Cardiac muscle cell (in vitro differentiated cells and primary cell): ENCODE data around the gene C2CD2L. TPM values are rescaled to one million over a fixed set of nuclear protein-coding genes. Genes with fewer than 3 reads are reported as not detected.

Experiments
- DNase-seq, 2 donors: peaks; one replicate each; pipeline versions ENCODE4 v3.0.0 to v3.0.0-alpha.2; 2010 to 2017; ENCODE audit warnings: low read depth in 1 of 2, low spot score in 1 of 2
- H3K27ac ChIP-seq: fragments of 200-600 bp; sonication (generic); 2 replicates; pipeline ENCODE4 v1.5.1; 2016
- H3K27me3 ChIP-seq: fragments of 200-600 bp; sonication (generic); 2 replicates; pipeline ENCODE4 v1.6.0; 2016; ENCODE audit warnings: control low read depth
- H3K36me3 ChIP-seq: fragments of 200-600 bp; sonication (generic); 2 replicates; pipeline ENCODE4 v1.5.1; 2016; ENCODE audit warnings: control low read depth
- H3K4me1 ChIP-seq: fragments of 200-600 bp; sonication (generic); 2 replicates; pipeline ENCODE4 v1.8.1; 2017; ENCODE audit warnings: low read depth, mild to moderate bottlenecking, mixed run types
- H3K4me3 ChIP-seq: fragments of 200-600 bp; sonication (generic); 2 replicates; pipeline ENCODE4 v1.5.1; 2016; ENCODE audit warnings: mild to moderate bottlenecking
- H3K9me3 ChIP-seq: fragments of 200-600 bp; sonication (generic); 2 replicates; pipeline ENCODE4 v1.5.1; 2017; ENCODE audit warnings: low read depth, mild to moderate bottlenecking, control low read depth
- polyA plus RNA-seq: library from polyadenylated mRNA; unstranded; fragments of >200 nt; fragmentation: Nextera tagmentation; extraction: Ambion mirVana; gene quantifications from 2 replicates; pipeline ENCODE4 v1.2.1, GENCODE V29; 2016
- total RNA-seq: library from RNA; depleted of rRNA; stranded (reverse); fragments of >200 nt; gene quantifications from 2 replicates; pipeline ENCODE4 v1.2.3, GENCODE V29; 2016
- TF ChIP-seq, protein P1 (sequence below): IDR thresholded peaks from 2 replicates; pipeline ENCODE4 v1.5.1; 2012; ENCODE audit warnings: low read depth, mild to moderate bottlenecking, low read length

The C2CD2L gene
- total and polyA plus RNA-seq, 2 experiments from 2014 or later = 11.1 to 16.4 TPM

DNA sequence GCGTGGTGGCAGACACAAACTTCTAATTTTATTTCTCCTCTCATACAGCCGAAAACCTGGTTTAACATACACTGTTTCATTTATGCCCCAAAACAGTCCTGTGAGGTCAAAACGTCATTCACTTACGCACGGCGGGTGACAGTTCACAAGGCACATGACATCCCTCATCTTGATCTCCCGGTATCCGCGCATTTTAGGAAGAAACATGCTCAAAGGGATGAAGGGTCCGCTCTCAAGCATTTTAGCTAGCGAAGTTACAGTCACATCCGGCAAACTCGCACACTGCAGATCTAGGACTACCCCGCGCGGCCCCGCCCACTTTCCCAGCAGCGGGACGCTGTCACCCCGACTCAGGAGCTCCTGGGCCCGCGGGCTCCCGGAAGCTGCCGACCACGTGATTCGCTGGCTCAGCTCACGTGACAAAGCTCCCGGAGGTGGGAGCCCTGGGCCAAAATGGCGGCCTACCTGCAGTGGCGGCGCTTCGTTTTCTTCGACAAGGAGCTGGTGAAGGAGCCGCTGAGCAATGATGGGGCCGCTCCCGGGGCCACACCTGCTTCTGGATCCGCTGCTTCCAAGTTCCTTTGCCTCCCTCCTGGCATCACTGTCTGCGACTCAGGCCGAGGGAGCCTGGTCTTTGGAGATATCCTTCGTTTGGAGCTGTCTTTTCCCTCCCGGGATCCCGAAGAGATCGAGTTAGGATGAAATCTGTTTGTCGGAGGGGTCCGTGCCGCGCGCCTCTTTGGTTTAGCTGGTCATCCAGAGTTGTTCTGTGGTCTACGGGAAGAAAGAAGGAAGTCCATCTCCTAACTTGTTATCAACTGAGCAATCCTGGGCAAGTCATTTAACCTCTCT, 39.5 kb upstream of the C2CD2L start, which contains the start of gene VPS11:
TSS of gene VPS11 (plus strand) at position 448 of the 852 bp plus-strand sequence. CDS start at position 454, 6 bp downstream.
- H3K4me1 ChIP-seq = peaks cover 3% of the 10 kb centered on the region
- DNase-seq = peak; percentile 96 to 99
- H3K9me3 ChIP-seq = no peaks in the 10 kb centered on the region
- H3K27me3 ChIP-seq = no peaks in the 10 kb centered on the region
- H3K36me3 ChIP-seq = peaks cover 21% of the 10 kb centered on the region
- peak within 1 kb of the TSS; percentile 88 for H3K4me3 ChIP-seq
- TF ChIP-seq, protein P1, sequence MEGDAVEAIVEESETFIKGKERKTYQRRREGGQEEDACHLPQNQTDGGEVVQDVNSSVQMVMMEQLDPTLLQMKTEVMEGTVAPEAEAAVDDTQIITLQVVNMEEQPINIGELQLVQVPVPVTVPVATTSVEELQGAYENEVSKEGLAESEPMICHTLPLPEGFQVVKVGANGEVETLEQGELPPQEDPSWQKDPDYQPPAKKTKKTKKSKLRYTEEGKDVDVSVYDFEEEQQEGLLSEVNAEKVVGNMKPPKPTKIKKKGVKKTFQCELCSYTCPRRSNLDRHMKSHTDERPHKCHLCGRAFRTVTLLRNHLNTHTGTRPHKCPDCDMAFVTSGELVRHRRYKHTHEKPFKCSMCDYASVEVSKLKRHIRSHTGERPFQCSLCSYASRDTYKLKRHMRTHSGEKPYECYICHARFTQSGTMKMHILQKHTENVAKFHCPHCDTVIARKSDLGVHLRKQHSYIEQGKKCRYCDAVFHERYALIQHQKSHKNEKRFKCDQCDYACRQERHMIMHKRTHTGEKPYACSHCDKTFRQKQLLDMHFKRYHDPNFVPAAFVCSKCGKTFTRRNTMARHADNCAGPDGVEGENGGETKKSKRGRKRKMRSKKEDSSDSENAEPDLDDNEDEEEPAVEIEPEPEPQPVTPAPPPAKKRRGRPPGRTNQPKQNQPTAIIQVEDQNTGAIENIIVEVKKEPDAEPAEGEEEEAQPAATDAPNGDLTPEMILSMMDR = no peak
- peak within 1 kb of the TSS; percentile 88 for H3K27ac ChIP-seq

DNA sequence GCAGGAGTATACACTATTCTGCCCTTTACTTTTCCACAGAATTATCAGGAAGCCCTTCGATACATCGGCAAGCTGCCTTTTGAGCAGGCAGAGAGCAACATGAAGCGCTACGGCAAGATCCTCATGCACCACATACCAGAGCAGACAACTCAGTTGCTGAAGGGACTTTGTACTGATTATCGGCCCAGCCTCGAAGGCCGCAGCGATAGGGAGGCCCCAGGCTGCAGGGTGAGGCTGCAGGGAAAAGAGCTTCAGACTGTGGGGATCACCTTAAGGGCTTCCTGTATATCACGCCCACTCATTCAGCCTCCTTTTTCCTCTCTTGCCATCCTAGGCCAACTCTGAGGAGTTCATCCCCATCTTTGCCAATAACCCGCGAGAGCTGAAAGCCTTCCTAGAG, 29.3 kb upstream of the C2CD2L start:
- H3K36me3 ChIP-seq = peaks cover 57% of the 10 kb centered on the region

DNA sequence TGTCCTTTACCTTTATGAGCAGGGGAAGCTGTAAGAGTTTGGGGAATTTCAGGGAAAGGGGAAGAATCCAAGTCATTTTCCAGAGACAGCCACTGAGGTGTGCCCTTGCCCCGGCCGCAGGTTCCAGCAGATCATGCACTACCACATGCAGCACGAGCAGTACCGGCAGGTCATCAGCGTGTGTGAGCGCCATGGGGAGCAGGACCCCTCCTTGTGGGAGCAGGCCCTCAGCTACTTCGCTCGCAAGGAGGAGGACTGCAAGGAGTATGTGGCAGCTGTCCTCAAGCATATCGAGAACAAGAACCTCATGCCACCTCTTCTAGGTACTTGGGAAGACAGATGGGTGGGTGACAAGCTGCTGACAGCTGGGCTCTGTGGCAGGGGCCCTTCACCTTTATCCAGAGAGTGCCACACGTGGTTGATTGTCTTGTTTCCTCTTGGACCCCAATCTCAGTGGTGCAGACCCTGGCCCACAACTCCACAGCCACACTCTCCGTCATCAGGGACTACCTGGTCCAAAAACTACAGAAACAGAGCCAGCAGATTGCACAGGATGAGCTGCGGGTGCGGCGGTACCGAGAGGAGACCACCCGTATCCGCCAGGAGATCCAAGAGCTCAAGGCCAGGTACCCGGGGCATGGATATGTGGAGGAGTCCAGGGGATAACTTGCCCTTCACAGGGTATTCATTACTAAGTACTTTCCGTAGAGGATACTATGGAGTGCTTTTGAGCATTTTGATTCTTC, 28.3 kb upstream of the C2CD2L start:
- Histone ChIP-seq H3K4me3 (no peak overlapping the region), H3K9me3 (no peaks in the 10 kb centered on the region), H3K4me1 (no peaks in the 10 kb centered on the region), H3K36me3 (peaks cover 47% of the 10 kb centered on the region), H3K27ac (no peak overlapping the region), H3K27me3 (no peaks in the 10 kb centered on the region)
- no peak for DNase-seq
- TF ChIP-seq, protein P1 = no peak

More for the DNA sequence above, 29.3 kb upstream of the C2CD2L start:
- Histone ChIP-seq H3K9me3 (no peaks in the 10 kb centered on the region), H3K4me1 (no peaks in the 10 kb centered on the region), H3K4me3 (no peak overlapping the region), H3K27ac (no peak overlapping the region), H3K27me3 (no peaks in the 10 kb centered on the region)
- TF ChIP-seq, protein P1 = no peak
- no peak for DNase-seq

DNA sequence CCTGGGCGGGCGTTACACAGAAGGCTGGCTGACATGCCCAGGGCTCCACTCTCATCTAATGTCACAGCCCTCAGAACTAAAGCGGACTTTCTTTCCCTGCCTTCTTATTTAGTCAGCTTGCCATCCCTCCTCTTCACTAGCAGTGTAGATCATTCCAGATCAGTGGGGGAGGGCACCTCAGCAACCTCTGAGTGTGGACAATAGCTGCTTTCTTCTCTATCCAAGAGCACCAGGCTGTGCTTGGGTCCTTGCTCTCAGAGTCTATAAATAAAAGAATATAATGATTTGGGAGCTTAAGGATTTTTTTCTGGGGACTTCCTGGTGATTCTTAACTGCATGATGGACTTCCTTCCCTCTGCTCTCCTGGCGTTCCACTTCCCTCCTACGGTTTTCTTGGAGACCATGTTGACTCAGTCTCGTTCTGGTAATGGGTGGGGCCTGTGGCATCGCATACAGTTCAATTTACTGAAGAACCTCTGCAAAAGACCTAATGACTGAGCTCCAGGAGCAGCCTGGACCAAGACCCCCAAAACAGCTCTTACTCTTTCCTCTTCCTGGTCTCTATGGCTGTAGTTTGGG, 25.4 kb upstream of the C2CD2L start:
- Histone ChIP-seq H3K4me3 (no peak overlapping the region), H3K4me1 (peaks cover 6% of the 10 kb centered on the region), H3K27ac (no peak overlapping the region), H3K9me3 (no peaks in the 10 kb centered on the region), H3K27me3 (no peaks in the 10 kb centered on the region), H3K36me3 (peaks cover 39% of the 10 kb centered on the region)
- no peak for DNase-seq
- TF ChIP-seq, protein P1 = no peak

DNA sequence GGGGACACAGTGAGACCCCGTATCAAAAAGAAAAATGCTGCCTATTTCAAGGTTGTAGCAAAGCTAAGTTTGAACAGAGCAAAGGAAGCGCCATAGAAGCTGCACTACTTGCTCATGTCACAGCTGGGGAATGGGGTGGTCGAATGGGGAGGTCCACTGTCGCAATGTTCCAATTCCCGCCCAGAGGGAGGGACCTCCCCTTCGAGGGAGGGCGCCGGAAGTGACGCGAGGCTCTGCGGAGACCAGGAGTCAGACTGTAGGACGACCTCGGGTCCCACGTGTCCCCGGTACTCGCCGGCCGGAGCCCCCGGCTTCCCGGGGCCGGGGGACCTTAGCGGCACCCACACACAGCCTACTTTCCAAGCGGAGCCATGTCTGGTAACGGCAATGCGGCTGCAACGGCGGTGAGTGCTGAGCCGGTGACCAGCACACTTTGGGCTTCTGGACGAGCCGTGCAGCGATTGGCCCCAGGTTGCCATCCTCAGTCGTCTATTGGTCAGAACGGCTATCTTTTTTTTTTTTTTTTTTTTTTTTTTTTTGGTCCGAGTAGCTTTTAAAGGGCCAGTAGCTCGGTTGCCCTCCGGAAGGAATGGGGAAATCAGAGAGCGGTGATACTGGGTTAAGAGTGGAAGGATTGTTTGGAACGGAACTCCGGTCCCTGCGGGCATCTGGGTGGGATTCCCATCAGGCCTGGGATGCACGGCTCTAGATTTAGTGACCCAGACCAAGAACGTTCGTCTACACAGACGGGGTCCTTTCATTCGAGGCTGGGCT, 22.3 kb upstream of the C2CD2L start, which contains the start of gene HMBS:
TSS of gene HMBS (plus strand) at position 219 of the 774 bp plus-strand sequence. CDS start at position 372, 153 bp downstream.
- Histone ChIP-seq H3K27me3 (no peaks in the 10 kb centered on the region), H3K36me3 (peaks cover 16% of the 10 kb centered on the region), H3K9me3 (no peaks in the 10 kb centered on the region), H3K4me3 (peak within 1 kb of the TSS; percentile 82), H3K27ac (peak within 1 kb of the TSS; percentile 92), H3K4me1 (peaks cover 6% of the 10 kb centered on the region)
- peak; percentile 93 to 96 for DNase-seq
- TF ChIP-seq, protein P1 = no peak
